ENCODE measurements around the gene RAB25. TPM values are rescaled to one million over a fixed set of nuclear protein-coding genes. Genes with fewer than 3 reads are reported as not detected.

RAB25 gene
- total and polyA plus RNA-seq, 11 donors: 0.38 TPM; not detected in 10

- DNase-seq (peak in 1 of 5 donors; percentile 39), ATAC-seq (no peak)
- Histone ChIP-seq H3K36me3 (peaks cover 0 to 17% (median 6%) of the 10 kb centered on the region in 9 donors), H3K4me1 (no peaks in the 10 kb centered on the region), H3K27ac (no peak overlapping the region), H3K4me3 (no peak overlapping the region), H3K27me3 (no peaks in the 10 kb centered on the region), H3K9me3 (no peaks in the 10 kb centered on the region)
- WGBS, 4 donors: 90 to 97% (median 93%) methylated on average over 3 of the region's 3 CpGs
- intact Hi-C loops (cut with DNase I): loop anchor here in 1 of 10 donors (10.0 kb wide), 1 partner anchor 127 kb away; the partner anchor contains the start of gene KHDC4
- TF ChIP-seq POLR2A (IDR thresholded peaks at IDR 0.05) (no peak), CTCF (IDR thresholded peaks at IDR 0.05) (no peak)
Measured at GRCh38 chr1:156062189-156062588, 1.2 kb downstream of the RAB25 start.

GRCh38 chr1:156063997-156064285 is 3.0 kb downstream of the RAB25 start:
- no peak for TF ChIP-seq CTCF (IDR thresholded peaks at IDR 0.05)
- TF ChIP-seq POLR2A (IDR thresholded peaks at IDR 0.05): no peak
- H3K9me3 ChIP-seq: no peaks in the 10 kb centered on the region
- intact Hi-C loops (cut with DNase I): loop anchor here in 1 of 10 donors (10.0 kb wide), 1 partner anchor 129 kb away; the partner anchor contains the start of gene KHDC4
- no peak for ATAC-seq
- no peaks in the 10 kb centered on the region for H3K4me1 ChIP-seq
- 56 to 70% (median 67%) methylated on average over 2 of the region's 2 CpGs for WGBS, 4 donors
- H3K36me3 ChIP-seq: peaks cover 0 to under 1% (median 0%) of the 10 kb centered on the region in 9 donors
- no peaks in the 10 kb centered on the region for H3K27me3 ChIP-seq
- H3K27ac ChIP-seq: no peak overlapping the region
- H3K4me3 ChIP-seq: no peak overlapping the region
- DNase-seq: peak in 1 of 5 donors; percentile 6

GRCh38 chr1:156064615-156065014 is 3.7 kb downstream of the RAB25 start:
- no peak overlapping the region for H3K4me3 ChIP-seq
- 91 to 99% (median 94%) methylated on average over 2 of the region's 2 CpGs for WGBS, 4 donors

GRCh38 chr1:156065212-156065611 is 4.3 kb downstream of the RAB25 start:
- 93 to 96% (median 94%) methylated on average over 3 of the region's 3 CpGs for WGBS, 4 donors
- H3K4me1 ChIP-seq: peaks cover 0 to 6% (median 0%) of the 10 kb centered on the region in 12 donors
- no peaks in the 10 kb centered on the region for H3K36me3 ChIP-seq
- DNase-seq (no peak), ATAC-seq (no peak)
- H3K4me3 ChIP-seq: no peak overlapping the region
- no peaks in the 10 kb centered on the region for H3K27me3 ChIP-seq
- H3K27ac ChIP-seq: no peak overlapping the region
- intact Hi-C loops (cut with DNase I): loop anchor here in 1 of 10 donors (5.0 to 10.0 kb wide), 2 partner anchors 38 to 130 kb away; partner anchors contain the start of gene KHDC4
- TF ChIP-seq POLR2A (IDR thresholded peaks at IDR 0.05) (no peak), CTCF (IDR thresholded peaks at IDR 0.05) (no peak)
- no peaks in the 10 kb centered on the region for H3K9me3 ChIP-seq

More at GRCh38 chr1:156064615-156065014, 3.7 kb downstream of the RAB25 start:
- Histone ChIP-seq H3K9me3 (no peaks in the 10 kb centered on the region), H3K4me1 (peaks cover 0 to under 1% (median 0%) of the 10 kb centered on the region in 12 donors), H3K27ac (no peak overlapping the region), H3K27me3 (no peaks in the 10 kb centered on the region), H3K36me3 (no peaks in the 10 kb centered on the region)
- DNase-seq (peak in 1 of 5 donors; percentile 10), ATAC-seq (no peak)
- intact Hi-C loops (cut with DNase I): loop anchor here in 1 of 10 donors (5.0 to 10.0 kb wide), 2 partner anchors 37 to 130 kb away; partner anchors contain the start of gene KHDC4
- TF ChIP-seq CTCF (IDR thresholded peaks at IDR 0.05): no peak
- no peak for TF ChIP-seq POLR2A (IDR thresholded peaks at IDR 0.05)

All from heart left ventricle (tissue), 16 donors.